H1 (cell line): ENCODE data around the gene CSTF3. TPM values are rescaled to one million over a fixed set of nuclear protein-coding genes. Genes with fewer than 3 reads are reported as not detected.

Experiments used
- CTCF ChIA-PET: fragments of 300-600 bp; sonication (Branson Sonifier 250); formaldehyde crosslinking; loops from one replicate; lab custom pipeline; 2021; ENCODE audit not compliant: partially characterized antibody; lab: Charles Lee
- POLR2A ChIA-PET: fragments of 300-600 bp; sonication (Branson Sonifier 250); formaldehyde crosslinking; loops from one replicate; lab custom pipeline; 2021; ENCODE audit warnings: inconsistent platforms; ENCODE audit not compliant: partially characterized antibody; lab: Charles Lee
- DNase-seq, 2 experiments: peaks; one replicate each; pipeline versions ENCODE4 v3.0.0 to v3.0.0-alpha.2; 2010 to 2022; ENCODE audit warnings: low spot score in 2 of 2, low read depth in 1 of 2, mixed read lengths in 1 of 2
- FAIRE-seq: peaks from 2 replicates; lab custom pipeline; 2011; peaks lifted over from hg19 to GRCh38; lab: Jason Lieb, UNC
- H2AFZ ChIP-seq: 2 replicates; pipeline ENCODE4 v1.8.1; 2012; ENCODE audit warnings: low read length, inconsistent platforms
- H2AK5ac ChIP-seq: 2 replicates; pipeline ENCODE4 v1.6.1; 2013; ENCODE audit warnings: low read depth, low read length
- H2BK120ac ChIP-seq: replicated peaks from 2 replicates; pipeline ENCODE3; 2013; ENCODE audit warnings: low read depth, low read length, inconsistent platforms
- H2BK12ac ChIP-seq: 2 replicates; pipeline ENCODE4 v1.6.1; 2013; ENCODE audit warnings: low read depth, low read length
- H2BK15ac ChIP-seq: 2 replicates; pipeline ENCODE4 v1.6.1; 2013; ENCODE audit warnings: low read length
- H2BK20ac ChIP-seq: 2 replicates; pipeline ENCODE4 v1.6.1; 2013; ENCODE audit warnings: low read length
- H2BK5ac ChIP-seq: 2 replicates; pipeline ENCODE4 v1.6.1; 2013; ENCODE audit warnings: low read depth, low read length
- H3K14ac ChIP-seq: 2 replicates; pipeline ENCODE4 v1.6.1; 2013; ENCODE audit warnings: inconsistent platforms; ENCODE audit not compliant: insufficient read length
- H3K18ac ChIP-seq: 2 replicates; pipeline ENCODE4 v1.6.1; 2013; ENCODE audit warnings: low read length; ENCODE audit errors: extremely low read depth
- H3K23ac ChIP-seq: 2 replicates; pipeline ENCODE4 v1.6.1; 2013; ENCODE audit warnings: inconsistent platforms; ENCODE audit not compliant: insufficient read length
- H3K23me2 ChIP-seq: 2 replicates; pipeline ENCODE4 v1.6.1; 2013; ENCODE audit warnings: low read depth, low read length
- H3K27ac ChIP-seq: 2 replicates; pipeline ENCODE4 v1.6.1; 2011; ENCODE audit warnings: low read depth, low read length, inconsistent platforms
- H3K27me3 ChIP-seq, 4 experiments: replicated peaks in 1 of 4; 1 replicate in 1 of 4; 2 replicates in 3 of 4; pipeline versions ENCODE4 v1.6.1 to v1.8.1; 2011 to 2013; ENCODE audit warnings: low read length in 3 of 4, mild to moderate bottlenecking in 3 of 4, inconsistent platforms in 2 of 4, mixed read lengths in 2 of 4, moderate library complexity in 1 of 4; ENCODE audit not compliant: control insufficient read depth in 3 of 4, insufficient read depth in 3 of 4; ENCODE audit errors: extremely low read depth in 1 of 4
- H3K36me3 ChIP-seq, 4 experiments: 2 replicates each; pipeline versions ENCODE4 v1.6.1 to v1.8.1; 2011 to 2013; ENCODE audit warnings: mild to moderate bottlenecking in 4 of 4, low read length in 3 of 4, moderate library complexity in 2 of 4, control low read depth in 1 of 4, inconsistent platforms in 1 of 4; ENCODE audit not compliant: insufficient read depth in 4 of 4, control insufficient read depth in 2 of 4
- H3K4ac ChIP-seq: replicated peaks from 2 replicates; pipeline ENCODE3; 2013; ENCODE audit warnings: low read length, low read depth, mixed read lengths, inconsistent platforms; ENCODE audit not compliant: insufficient read length
- H3K4me1 ChIP-seq, 4 experiments: replicated peaks in 1 of 4; 1 replicate in 1 of 4; 2 replicates in 3 of 4; pipeline versions ENCODE4 v1.6.1 to v1.8.1; 2011 to 2013; ENCODE audit warnings: low read length in 3 of 4, inconsistent platforms in 2 of 4, mixed read lengths in 1 of 4; ENCODE audit not compliant: insufficient read depth in 4 of 4, control insufficient read depth in 3 of 4
- H3K4me2 ChIP-seq, 2 experiments: 2 replicates each; pipeline versions ENCODE4 v1.6.1 to v1.8.1; 2011 to 2013; ENCODE audit warnings: low read depth in 2 of 2, low read length in 2 of 2, control low read depth in 1 of 2, inconsistent platforms in 1 of 2, mild to moderate bottlenecking in 1 of 2; ENCODE audit not compliant: insufficient read depth in 1 of 2
- H3K4me3 ChIP-seq, 4 experiments: fragments of 200-600, 300-600 bp in 1 of 4; sonication (generic), shearing (Covaris generic), sonication (Bioruptor Twin) in 1 of 4; 2 replicates each; pipeline versions ENCODE4 v1.5.1 to v1.8.1; 2011 to 2016; ENCODE audit warnings: low read length in 4 of 4, low read depth in 3 of 4, control low read depth in 2 of 4, inconsistent platforms in 2 of 4, mild to moderate bottlenecking in 2 of 4, mixed read lengths in 1 of 4, moderate library complexity in 1 of 4; ENCODE audit not compliant: insufficient read depth in 2 of 4; ENCODE audit errors: extremely low read depth in 1 of 4
- H3K56ac ChIP-seq: replicated peaks from 2 replicates; pipeline ENCODE3; 2013; ENCODE audit warnings: low read depth, mild to moderate bottlenecking, mixed read lengths, low read length, inconsistent platforms; ENCODE audit not compliant: insufficient read length
- H3K79me1 ChIP-seq: 2 replicates; pipeline ENCODE4 v1.6.1; 2013; ENCODE audit warnings: low read depth, low read length, control low read depth
- H3K79me2 ChIP-seq, 2 experiments: 2 replicates each; pipeline versions ENCODE4 v1.6.1 to v1.8.1; 2012 to 2013; ENCODE audit warnings: low read length in 2 of 2, mild to moderate bottlenecking in 2 of 2, inconsistent platforms in 1 of 2; ENCODE audit not compliant: insufficient read depth in 2 of 2, control insufficient read depth in 1 of 2
- H3K9ac ChIP-seq, 4 experiments: replicated peaks in 1 of 4; 1 replicate in 1 of 4; 2 replicates in 3 of 4; pipeline versions ENCODE4 v1.6.1 to v1.8.1; 2011 to 2013; ENCODE audit warnings: low read depth in 3 of 4, low read length in 3 of 4, control low read depth in 2 of 4, mild to moderate bottlenecking in 2 of 4, moderate library complexity in 2 of 4, inconsistent platforms in 1 of 4; ENCODE audit errors: extremely low read depth in 1 of 4
- H3K9me3 ChIP-seq, 2 experiments: 2 replicates each; pipeline versions ENCODE4 v1.6.1 to v1.8.1; 2012 to 2013; ENCODE audit warnings: mild to moderate bottlenecking in 2 of 2, moderate library complexity in 2 of 2, control low read depth in 1 of 2, inconsistent platforms in 1 of 2, low read depth in 1 of 2, low read length in 1 of 2, mixed read lengths in 1 of 2; ENCODE audit not compliant: insufficient read depth in 2 of 2
- H4K20me1 ChIP-seq, 2 experiments: replicated peaks in 1 of 2; 2 replicates each; pipeline versions ENCODE3 to v1.8.1; 2011 to 2013; ENCODE audit warnings: inconsistent platforms in 2 of 2, low read length in 2 of 2, mild to moderate bottlenecking in 1 of 2; ENCODE audit not compliant: insufficient read depth in 2 of 2, control insufficient read depth in 1 of 2
- H4K5ac ChIP-seq: 2 replicates; pipeline ENCODE4 v1.6.1; 2013; ENCODE audit warnings: low read length, low read depth, mixed read lengths, inconsistent platforms; ENCODE audit not compliant: insufficient read length
- H4K8ac ChIP-seq: 2 replicates; pipeline ENCODE4 v1.8.0; 2013; ENCODE audit warnings: mild to moderate bottlenecking, moderate library complexity, low read length, inconsistent platforms; ENCODE audit not compliant: insufficient read depth; ENCODE audit errors: extremely low read depth
- H4K91ac ChIP-seq: replicated peaks from 2 replicates; pipeline ENCODE3; 2013; ENCODE audit warnings: low read length, mixed read lengths, inconsistent platforms; ENCODE audit not compliant: insufficient read length
- ASH2L ChIP-seq: fragments of 200-600, 300-600 bp; sonication (generic); IDR thresholded peaks from one replicate; pipeline ENCODE4 v1.7.1; 2017; ENCODE audit warnings: low read length
- BACH1 ChIP-seq: IDR thresholded peaks from 2 replicates; pipeline ENCODE4 v1.6.1; 2012; ENCODE audit warnings: low read length, improper control_type of control experiment
- BCL11A ChIP-seq, 2 experiments: IDR thresholded peaks; one replicate each; pipeline ENCODE4 v1.6.1; 2011; ENCODE audit warnings: low read depth in 2 of 2, low read length in 2 of 2, mild to moderate bottlenecking in 2 of 2
- BRCA1 ChIP-seq: IDR thresholded peaks from 2 replicates; pipeline ENCODE4 v1.6.1; 2012; ENCODE audit warnings: low read depth, low read length, improper control_type of control experiment
- EZH2 ChIP-seq: fragments of 200-600 bp; sonication (generic); IDR thresholded peaks from 2 replicates; pipeline ENCODE4 v1.7.1; 2012; ENCODE audit warnings: low read depth, mild to moderate bottlenecking, moderate library complexity, low read length, inconsistent platforms; ENCODE audit not compliant: severe bottlenecking
- GABPA ChIP-seq: IDR thresholded peaks from 2 replicates; pipeline ENCODE4 v1.6.1; 2011; ENCODE audit warnings: mild to moderate bottlenecking, low read length, moderate library complexity, borderline replicate concordance; ENCODE audit not compliant: insufficient read depth
- KDM5A ChIP-seq: fragments of 200-600 bp; IDR thresholded peaks from 2 replicates; pipeline ENCODE4 v1.7.1; 2012; ENCODE audit warnings: mild to moderate bottlenecking, low read length, inconsistent platforms, mixed read lengths
- RAD21 ChIP-seq, 2 experiments: IDR thresholded peaks in 1 of 2; conservative IDR thresholded peaks in 1 of 2; 2 replicates each; pipeline ENCODE4 v1.6.1; 2011; ENCODE audit warnings: low read depth in 2 of 2, low read length in 2 of 2, improper control_type of control experiment in 1 of 2, inconsistent platforms in 1 of 2, mild to moderate bottlenecking in 1 of 2, moderate library complexity in 1 of 2
- RBBP5 ChIP-seq: IDR thresholded peaks from 2 replicates; pipeline ENCODE4 v1.7.1; 2012; ENCODE audit warnings: low read depth, mild to moderate bottlenecking, inconsistent platforms, low read length, moderate library complexity, borderline replicate concordance
- SIRT6 ChIP-seq: IDR thresholded peaks from one replicate; pipeline ENCODE4 v1.7.1; 2012; ENCODE audit warnings: low read length, inconsistent platforms
- SP4 ChIP-seq: IDR thresholded peaks from 2 replicates; pipeline ENCODE4 v1.6.1; 2012; ENCODE audit warnings: low read length, inconsistent platforms
- TAF7 ChIP-seq: optimal IDR thresholded peaks from 2 replicates; pipeline ENCODE3; 2011; ENCODE audit warnings: low read depth, mild to moderate bottlenecking, inconsistent platforms, low read length, moderate library complexity, borderline replicate concordance
- TBP ChIP-seq: IDR thresholded peaks from 2 replicates; pipeline ENCODE4 v1.6.1; 2011; ENCODE audit warnings: low read depth, low read length, improper control_type of control experiment
- YY1 ChIP-seq: IDR thresholded peaks from 2 replicates; pipeline ENCODE4 v1.6.1; 2011; ENCODE audit warnings: low read depth, mild to moderate bottlenecking, low read length
- WGBS, 2 experiments: shearing (Covaris generic) in 1 of 2; methylation state at CpG; one replicate each; pipeline versions ENCODE4 v1.1.6 to v1.1.7; 2013 to 2015; ENCODE audit warnings: low lambda C conversion rate in 2 of 2, mixed read lengths in 2 of 2, inconsistent platforms in 1 of 2, low coverage in 1 of 2, missing lambda C conversion rate in 1 of 2; ENCODE audit not compliant: insufficient replicate concordance in 2 of 2, insufficient coverage in 1 of 2, insufficient read length in 1 of 2; ENCODE audit errors: extremely low coverage in 1 of 2, missing lambda C conversion rate in 1 of 2; 5-methylcytosine and 5-hydroxymethylcytosine counted together
- polyA plus RNA-seq, 7 experiments: library from polyadenylated mRNA; depleted of rRNA in 3 of 7; stranded (reverse) in 5 of 7; unstranded in 2 of 7; fragments of >200 nt in 5 of 7; fragments of 200-250 nt in 2 of 7; gene quantifications; 1 replicate in 5 of 7; 2 replicates in 1 of 7; 4 replicates in 1 of 7; pipeline versions ENCODE4 v1.2.1 to v1.2.3, GENCODE V29; 2011 to 2013; ENCODE audit warnings: missing spikeins in 2 of 7, mixed read lengths in 2 of 7
- total RNA-seq: library from RNA; stranded (reverse); fragmentation: NEBNext Ultra II Directional; extraction: Animal tissue kit (Norgen Biotek cat#: 25700); gene quantifications from 2 replicates; pipeline ENCODE4 v1.2.1, GENCODE V29; 2021

CSTF3 gene
- total and polyA plus RNA-seq, 2 of the 8 experiments (the other 6 are each of a cell fraction or from before 2014, with no cell fraction given), result 22.3 to 54.7 TPM

DNA sequence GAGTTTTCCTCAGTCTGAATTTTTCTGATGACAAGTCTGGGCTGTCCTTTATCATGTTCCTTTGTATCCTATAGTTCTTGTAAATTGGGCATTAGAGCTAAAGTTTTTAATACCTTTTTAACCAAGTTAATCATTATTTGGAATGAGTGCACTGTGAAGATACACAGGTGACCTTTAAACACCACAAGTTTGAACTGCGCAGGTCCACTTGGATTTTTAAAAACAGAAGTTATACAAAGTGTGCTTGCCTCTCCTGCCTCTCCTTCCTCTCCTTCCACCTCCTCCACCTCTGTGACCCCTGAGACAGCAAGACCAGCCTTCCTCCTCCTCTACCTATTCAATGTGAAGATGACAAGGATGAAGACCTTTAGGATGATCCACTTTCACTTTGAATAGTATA lies 126.3 kb downstream of the CSTF3 start:
- Histone ChIP-seq H4K91ac (no peak overlapping the region), H2BK12ac (no peak overlapping the region), H3K27ac (no peak overlapping the region), H3K4ac (no peak overlapping the region), H3K4me2 (no peak overlapping the region), H3K23me2 (no peaks in the 10 kb centered on the region; the same call in 1 of the 2 replicates), H2BK20ac (no peak overlapping the region), H3K27me3 (no peaks in the 10 kb centered on the region), H2BK5ac (no peak overlapping the region), H4K5ac (no peak overlapping the region), H3K23ac (no peak overlapping the region), H2BK120ac (no peak overlapping the region), H3K18ac (no peak overlapping the region), H3K9me3 (no peaks in the 10 kb centered on the region), H3K4me3 (no peak overlapping the region), H3K4me1 (no peaks in the 10 kb centered on the region; a peak in 1 of 7 replicates), H4K20me1 (peaks cover 0 to 1% of the 10 kb centered on the region in 2 experiments), H3K56ac (no peak overlapping the region), H3K79me1 (no peaks in the 10 kb centered on the region), H4K8ac (no peak overlapping the region), H3K14ac (no peak overlapping the region), H2AFZ (no peak overlapping the region), H3K79me2 (no peaks in the 10 kb centered on the region), H3K36me3 (no peaks in the 10 kb centered on the region; a peak in 1 of 8 replicates), H2BK15ac (no peak overlapping the region), H3K9ac (no peak overlapping the region), H2AK5ac (no peak overlapping the region)
- ChIA-PET CTCF (interaction anchor here (0.8 to 1.3 kb wide), 2 partner anchors 13 to 30 kb away, joined by 3 to 6 read pairs; no protein-coding TSS in a partner anchor), POLR2A (interaction anchor here (0.7 to 4.2 kb wide), 3 partner anchors 10 to 90 kb away, joined by 3 to 11 read pairs (median 5); partner anchors contain the start of gene DEPDC7)
- no peak for FAIRE-seq
- WGBS, 2 experiments, result 100% methylated on average over 1 of the region's 1 CpG; no CpG with 5 or more reads in 1 of the 2 experiments
- no peak for DNase-seq
- TF ChIP-seq TAF7, result no peak
- no peak for TF ChIP-seq BRCA1
- no peak for TF ChIP-seq TBP
- TF ChIP-seq SIRT6, result no peak
- TF ChIP-seq YY1, result no peak
- TF ChIP-seq BACH1, result no peak
- TF ChIP-seq ASH2L, result no peak
- TF ChIP-seq KDM5A, result no peak
- TF ChIP-seq EZH2, result no peak
- no peak for TF ChIP-seq RBBP5
- no peak for TF ChIP-seq BCL11A (IDR thresholded peaks at IDR 0.05; ENCODE audit: low read depth in 2 of 2, low read length in 2 of 2)
- no peak for TF ChIP-seq GABPA
- TF ChIP-seq SP4, result no peak
- no peak for TF ChIP-seq RAD21 (IDR thresholded peaks at IDR 0.05 in 1 of 2, conservative IDR thresholded peaks at IDR 0.05 in 1 of 2; ENCODE audit: low read depth in 2 of 2, low read length in 2 of 2)
